GM18499 (cell line): ENCODE data around the gene TRIM16.
"Not testable (repeated sequence)": the region's sequence is repeated elsewhere in the genome, so short reads cannot be mapped to it uniquely, and the experiment has no call there.

Experiments
- ATAC-seq: cut with Tn5 transposase; IDR thresholded peaks from one replicate; pipeline ENCODE4 v1.9.1; 2021; ENCODE audit warnings: moderate number of reproducible peaks; ENCODE audit not compliant: insufficient read depth, unreplicated experiment

The TRIM16 gene

GRCh38 chr17:15683824-15684478, at the start of gene TRIM16:
TSS of gene TRIM16 (minus strand) at chr17:15684311. CDS start at chr17:15651609, 32,702 bp downstream.
- peak; percentile 83 for ATAC-seq

GRCh38 chr17:15733174-15733789, 49.2 kb upstream of the TRIM16 start:
- ATAC-seq: not testable (repeated sequence)

DNA sequence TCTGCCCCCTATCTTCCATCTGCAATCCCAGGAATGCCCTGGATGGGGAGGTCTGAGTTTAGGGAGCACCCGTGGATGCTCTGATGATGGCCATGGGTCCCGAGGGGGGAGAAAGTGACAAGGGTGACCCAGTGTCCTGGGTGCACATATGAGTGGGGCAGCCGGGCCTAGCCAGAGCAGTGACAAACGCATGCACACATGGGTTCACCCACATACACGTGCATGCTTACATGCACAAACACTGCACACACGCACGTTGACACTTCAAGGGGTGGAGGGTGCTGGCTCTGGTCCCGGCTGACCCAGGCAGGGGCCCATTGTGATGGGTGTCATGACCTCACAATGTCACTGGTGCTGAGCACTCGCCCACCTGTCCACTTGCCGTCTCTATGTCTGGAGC, 47.8 kb upstream of the TRIM16 start, which contains the start of gene TBC1D26:
Gene TBC1D26, plus strand, starts transcription at position 384 of the 400 bp plus-strand sequence. CDS start 3,066 bp downstream, outside the sequence.
- ATAC-seq: not testable (repeated sequence)

- not testable (repeated sequence) for ATAC-seq
Measured at GRCh38 chr17:15730535-15730934, 46.4 kb upstream of the TRIM16 start.

GRCh38 chr17:15716601-15717563, 32.8 kb upstream of the TRIM16 start:
- ATAC-seq: not testable (repeated sequence)

DNA sequence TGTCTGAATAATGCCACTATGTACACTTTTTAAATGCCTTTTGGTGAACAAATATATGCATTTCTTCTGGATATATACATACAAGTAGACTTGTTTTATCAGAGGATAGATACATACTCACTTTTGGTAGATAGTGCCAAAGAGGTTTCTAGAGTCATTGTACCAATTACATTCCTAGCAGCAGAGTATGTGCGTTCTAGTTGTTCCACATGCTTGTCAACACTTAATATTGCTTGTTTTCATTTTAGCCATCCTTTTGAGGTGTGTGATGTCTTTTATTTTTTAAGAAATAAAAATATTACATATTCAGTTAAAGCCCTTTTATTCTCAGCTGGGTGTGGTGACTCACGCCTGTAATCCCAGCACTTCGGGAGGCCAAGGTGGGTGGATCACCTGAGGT, 24.8 kb upstream of the TRIM16 start:
- ATAC-seq: not testable (repeated sequence)

GRCh38 chr17:15704813-15705212, 20.7 kb upstream of the TRIM16 start:
- ATAC-seq: not testable (repeated sequence)

DNA sequence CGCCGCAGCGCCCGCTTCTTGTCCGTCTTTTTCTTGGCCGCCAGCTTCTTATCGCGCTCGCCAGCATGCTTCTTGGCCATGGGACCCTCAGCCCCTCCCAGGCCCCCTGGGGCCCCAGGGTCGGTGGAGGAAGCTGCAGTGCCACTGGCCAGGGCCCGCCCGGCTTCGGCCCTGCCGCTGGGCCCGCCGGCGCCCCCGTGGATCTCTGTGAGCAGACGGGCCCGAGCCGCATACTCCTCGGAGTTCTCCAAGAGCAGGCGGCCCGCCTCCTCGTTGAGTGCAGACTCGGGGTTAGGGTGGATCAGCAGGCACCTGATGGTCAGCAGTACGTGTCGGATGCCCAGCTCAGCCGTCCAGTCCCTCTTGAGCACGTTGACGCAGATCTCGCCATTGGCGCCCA, 20.1 kb upstream of the TRIM16 start:
- ATAC-seq: not testable (repeated sequence)

- not testable (repeated sequence) for ATAC-seq
Measured at GRCh38 chr17:15699937-15700336, 15.8 kb upstream of the TRIM16 start.

- ATAC-seq: peak; percentile 91
Measured at GRCh38 chr17:15699413-15699924, 15.4 kb upstream of the TRIM16 start, which contains the start of gene ZNF286A. TSS of gene ZNF286A (plus strand) at chr17:15699752. CDS start at chr17:15700330, 578 bp downstream.

DNA sequence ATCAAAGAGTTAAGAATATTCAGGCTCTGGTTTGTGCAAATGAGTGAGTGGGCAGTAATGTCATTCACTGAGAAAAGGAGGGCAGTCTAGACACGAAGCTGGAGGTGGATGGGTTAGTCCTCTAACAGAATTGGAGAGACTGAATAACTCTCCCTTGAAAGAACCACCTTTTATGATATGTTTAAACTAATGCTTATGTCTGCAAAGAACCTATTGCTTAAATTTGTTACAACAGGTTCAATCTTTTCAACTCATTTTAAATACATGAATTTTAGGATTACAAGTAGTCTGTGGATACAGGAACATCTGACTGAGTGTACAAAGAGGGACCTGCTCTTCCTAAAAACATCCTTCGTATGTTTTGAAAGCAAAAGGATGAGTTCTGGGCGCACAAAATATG, 14.9 kb upstream of the TRIM16 start:
- ATAC-seq: not testable (repeated sequence)

DNA sequence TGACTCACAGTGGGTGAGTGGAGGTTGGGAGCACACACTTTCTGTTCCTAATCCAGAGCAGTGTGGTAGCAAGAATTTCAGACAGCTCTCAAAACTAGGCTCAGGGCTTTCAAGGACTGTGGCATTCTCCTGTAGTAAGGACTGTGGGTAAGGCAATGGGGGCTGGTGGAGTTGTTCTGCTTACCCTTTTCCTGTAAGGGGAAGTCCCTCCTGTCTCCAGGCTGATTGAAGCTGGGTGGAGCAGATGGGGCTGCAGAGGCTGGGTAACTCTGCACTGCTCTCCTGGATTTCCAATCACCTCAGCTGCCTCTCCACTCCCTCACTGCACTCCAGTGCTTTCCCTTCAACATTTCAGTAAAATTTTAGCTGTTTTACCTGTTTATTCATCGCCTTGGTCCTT, 3.4 kb upstream of the TRIM16 start:
- not testable (repeated sequence) for ATAC-seq

DNA sequence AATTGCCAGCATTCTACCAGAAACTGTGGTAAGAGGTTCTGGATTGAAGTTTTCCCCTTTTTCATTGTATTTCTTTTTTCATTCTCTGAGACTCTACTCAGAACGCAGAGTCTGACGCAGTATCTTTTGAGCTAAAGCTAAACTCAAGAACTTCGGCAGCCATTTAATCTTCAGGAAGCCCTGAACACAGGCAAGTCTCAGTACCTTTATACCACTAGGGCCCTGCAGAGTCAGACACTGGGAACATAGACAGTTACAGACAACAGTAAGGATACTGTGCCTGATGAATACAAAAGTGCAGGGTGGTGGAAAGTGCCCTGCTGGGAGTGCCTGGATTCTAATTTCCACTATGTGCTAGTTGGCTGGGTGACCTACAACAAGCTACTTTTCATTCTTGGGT, 976 bp downstream of the TRIM16 start:
- ATAC-seq: not testable (repeated sequence)

- ATAC-seq: not testable (repeated sequence)
Measured at GRCh38 chr17:15675991-15676390, 8.1 kb downstream of the TRIM16 start.

DNA sequence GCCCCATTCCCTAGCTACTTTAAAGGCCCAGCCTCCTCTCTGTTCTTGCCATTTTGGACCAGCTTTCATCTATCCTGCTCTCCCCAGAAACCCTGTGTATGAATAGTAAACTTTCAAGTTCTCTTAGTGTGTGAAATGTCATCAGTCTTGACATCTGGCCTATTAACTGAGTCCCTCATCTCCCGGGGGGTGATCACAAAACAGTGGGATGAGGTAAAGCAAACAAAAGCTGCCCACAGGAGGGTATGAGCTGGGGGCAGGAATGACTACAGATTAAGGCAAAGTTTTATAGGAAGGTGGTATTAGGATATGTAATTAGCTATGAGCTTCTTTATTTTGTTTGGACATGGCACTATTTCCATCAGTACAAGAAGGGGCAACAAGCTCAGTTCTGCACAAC, 9.5 kb downstream of the TRIM16 start:
- ATAC-seq: not testable (repeated sequence)

DNA sequence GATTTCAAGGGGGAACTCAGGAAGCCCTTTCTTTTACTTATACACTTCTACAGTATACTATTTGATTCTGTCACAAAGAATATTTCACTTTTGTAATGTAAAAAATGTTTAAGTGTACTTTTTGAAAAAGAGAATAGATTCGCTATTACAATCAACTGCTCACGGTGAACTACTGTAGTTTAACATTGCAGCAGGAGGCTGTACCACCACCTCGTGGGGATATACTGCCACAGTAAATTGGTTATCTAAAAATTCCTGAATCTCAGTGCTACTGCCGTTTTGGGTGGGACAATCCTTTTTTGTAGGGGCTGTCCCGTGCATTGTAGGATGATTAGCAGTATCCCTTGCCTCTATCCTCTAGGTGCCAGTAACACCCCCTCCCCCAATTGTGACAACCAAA, 14.6 kb downstream of the TRIM16 start:
- ATAC-seq: not testable (repeated sequence)

DNA sequence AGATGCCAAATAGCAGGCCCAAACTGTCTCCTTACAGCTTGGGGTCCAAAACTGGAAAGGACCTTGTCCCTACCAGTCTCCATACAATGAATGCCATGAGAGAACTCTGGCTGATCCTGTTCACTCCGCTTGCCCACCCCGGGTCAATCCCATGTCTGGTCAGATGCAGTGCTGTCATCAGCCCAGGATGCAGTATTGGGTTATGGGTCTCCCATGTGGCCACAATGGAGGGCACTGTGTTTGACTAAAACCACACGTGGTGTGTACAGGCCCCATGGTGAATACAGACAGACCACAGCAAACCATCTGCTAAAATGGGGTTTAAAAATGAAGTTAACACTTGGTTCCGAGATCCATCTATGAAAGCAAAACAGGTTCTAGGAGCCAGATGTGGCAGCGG, 20.4 kb downstream of the TRIM16 start:
- no peak for ATAC-seq

- no peak for ATAC-seq
Measured at GRCh38 chr17:15663176-15663575, 20.9 kb downstream of the TRIM16 start.

- no peak for ATAC-seq
Measured at GRCh38 chr17:15662681-15663080, 21.4 kb downstream of the TRIM16 start.

- no peak for ATAC-seq
Measured at GRCh38 chr17:15660077-15660476, 24.0 kb downstream of the TRIM16 start.
